ENCODE results near the gene AKAP12. TPM values are rescaled to one million over a fixed set of nuclear protein-coding genes. Genes with fewer than 3 reads are reported as not detected.

The AKAP12 gene
- polyA plus RNA-seq, 1 donor from 2014 or later, result 21.5 TPM

GRCh38 chr6:151290877-151291721 lies 51.3 kb downstream of the AKAP12 start:
- H3K9me2 ChIP-seq (ENCODE audit: insufficient read depth, low read length), result no peaks in the 10 kb centered on the region
- no peak overlapping the region for H3K4me3 ChIP-seq (ENCODE audit: low read length)
- no peaks in the 10 kb centered on the region for H3K79me2 ChIP-seq (replicated peaks; ENCODE audit: insufficient read depth, low read length)
- no peaks in the 10 kb centered on the region for H4K20me1 ChIP-seq (ENCODE audit: insufficient read depth)
- H3K9ac ChIP-seq (ENCODE audit: low read length), result no peak overlapping the region
- H3K4me2 ChIP-seq (ENCODE audit: low read length), result no peak overlapping the region
- TF ChIP-seq MXI1 (conservative IDR thresholded peaks at IDR 0.05; ENCODE audit: poor library complexity, severe bottlenecking) (no peak), POLR2AphosphoS5 (IDR thresholded peaks at IDR 0.05) (no peak), REST (IDR thresholded peaks at IDR 0.05; ENCODE audit: borderline replicate concordance) (no peak)
- no peak overlapping the region for H3K27ac ChIP-seq (ENCODE audit: low read length)
- no peaks in the 10 kb centered on the region for H3K9me3 ChIP-seq (ENCODE audit: low read length)
- H3F3A ChIP-seq (ENCODE audit: insufficient read depth, low read length, poor library complexity, severe bottlenecking), result no peaks in the 10 kb centered on the region
- no peaks in the 10 kb centered on the region for H3K27me3 ChIP-seq (ENCODE audit: insufficient read depth, low read depth, low read length)
- H3K36me3 ChIP-seq (ENCODE audit: insufficient read depth, low read length), result no peaks in the 10 kb centered on the region
- no peak overlapping the region for H2AFZ ChIP-seq (ENCODE audit: low read depth, low read length)

- no peaks in the 10 kb centered on the region for H3K79me2 ChIP-seq (replicated peaks; ENCODE audit: insufficient read depth, low read length)
- no peaks in the 10 kb centered on the region for H3F3A ChIP-seq (ENCODE audit: insufficient read depth, low read length, poor library complexity, severe bottlenecking)
- no peak overlapping the region for H2AFZ ChIP-seq (ENCODE audit: low read depth, low read length)
- TF ChIP-seq EP300 (conservative IDR thresholded peaks at IDR 0.05; ENCODE audit: poor library complexity, severe bottlenecking) (no peak), SMC3 (conservative IDR thresholded peaks at IDR 0.05; ENCODE audit: poor library complexity) (no peak), REST (IDR thresholded peaks at IDR 0.05; ENCODE audit: borderline replicate concordance) (no peak), TAF1 (IDR thresholded peaks at IDR 0.05; ENCODE audit: low read depth) (no peak), POLR2AphosphoS5 (IDR thresholded peaks at IDR 0.05) (no peak), RAD21 (conservative IDR thresholded peaks at IDR 0.05) (no peak), MXI1 (conservative IDR thresholded peaks at IDR 0.05; ENCODE audit: poor library complexity, severe bottlenecking) (no peak)
- no peaks in the 10 kb centered on the region for H3K36me3 ChIP-seq (ENCODE audit: insufficient read depth, low read length)
- H3K9ac ChIP-seq (ENCODE audit: low read length), result no peak overlapping the region
- H3K27me3 ChIP-seq (ENCODE audit: insufficient read depth, low read depth, low read length), result no peaks in the 10 kb centered on the region
- no peaks in the 10 kb centered on the region for H3K9me3 ChIP-seq (ENCODE audit: low read length)
- no peak overlapping the region for H3K4me2 ChIP-seq (ENCODE audit: low read length)
- no peaks in the 10 kb centered on the region for H4K20me1 ChIP-seq (ENCODE audit: insufficient read depth)
- no peak overlapping the region for H3K4me3 ChIP-seq (ENCODE audit: low read length)
- no peaks in the 10 kb centered on the region for H3K9me2 ChIP-seq (ENCODE audit: insufficient read depth, low read length)
- no peak overlapping the region for H3K27ac ChIP-seq (ENCODE audit: low read length)
Observed at GRCh38 chr6:151291722-151292059, 51.9 kb downstream of the AKAP12 start.

Data from neural cell (in vitro differentiated cells).